ENCODE measurements around the gene RASAL2.

The RASAL2 gene

DNA sequence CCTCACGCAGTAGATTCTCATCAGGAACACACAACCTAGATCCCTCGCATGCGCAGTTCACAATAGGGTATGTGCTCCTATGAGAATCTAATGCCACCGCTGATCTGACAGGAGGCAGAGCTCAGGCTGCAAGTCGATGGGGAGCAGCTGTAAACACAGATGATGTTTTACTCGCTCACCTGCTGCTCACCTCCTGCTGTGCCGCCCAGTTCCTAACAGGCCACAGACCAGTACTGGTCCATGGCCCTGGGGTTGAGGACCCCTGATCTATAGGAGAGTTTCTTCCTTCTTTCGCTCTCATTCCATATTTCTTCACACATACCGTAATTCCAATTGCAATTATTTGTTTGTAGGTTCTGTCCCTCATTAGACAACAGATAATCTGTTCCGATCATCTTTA, 299.5 kb downstream of the RASAL2 start:
- no peak for DNase-seq (ENCODE audit: low read depth, low spot score)
- H3K4me3 ChIP-seq (ENCODE audit: low read length): no peak overlapping the region

- DNase-seq (ENCODE audit: low read depth, low spot score): no peak
These were observed 302.9 kb downstream of the RASAL2 start for GRCh38 chr1:178396789-178397188.

GRCh38 chr1:178397678-178398077, 303.8 kb downstream of the RASAL2 start:
- no peak for DNase-seq (ENCODE audit: low read depth, low spot score)
- no peak overlapping the region for H3K4me3 ChIP-seq (ENCODE audit: low read length)

More at GRCh38 chr1:178396789-178397188, 302.9 kb downstream of the RASAL2 start:
- no peak overlapping the region for H3K4me3 ChIP-seq (ENCODE audit: low read length)

GRCh38 chr1:178399177-178399728, 305.3 kb downstream of the RASAL2 start:
- DNase-seq (ENCODE audit: low read depth, low spot score): no peak
- H3K4me3 ChIP-seq (ENCODE audit: low read length): no peak overlapping the region

GRCh38 chr1:178405137-178405536, 311.2 kb downstream of the RASAL2 start:
- no peak for DNase-seq (ENCODE audit: low read depth, low spot score)

DNA sequence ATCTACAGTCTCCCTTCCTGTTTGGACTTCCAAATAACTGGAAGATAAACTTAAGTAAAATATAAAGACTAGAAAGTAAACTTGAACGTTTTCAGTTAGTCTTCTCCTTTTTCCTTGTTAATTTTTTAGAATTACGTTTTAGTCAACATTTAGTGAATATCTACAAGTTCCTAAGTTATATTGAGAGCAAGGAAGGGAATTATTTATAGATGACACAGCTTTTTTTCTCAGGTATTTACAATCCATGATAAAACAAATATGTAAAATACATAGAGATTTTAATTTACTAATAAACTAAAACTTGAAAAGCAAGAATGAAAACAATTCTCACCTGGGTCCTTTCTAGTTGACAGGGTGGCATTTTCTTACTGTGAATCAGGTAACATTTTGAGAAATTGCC, 313.3 kb downstream of the RASAL2 start:
- DNase-seq (ENCODE audit: low read depth, low spot score): no peak
- no peak overlapping the region for H3K4me3 ChIP-seq (ENCODE audit: low read length)

More at GRCh38 chr1:178405137-178405536, 311.2 kb downstream of the RASAL2 start:
- H3K4me3 ChIP-seq (ENCODE audit: low read length): no peak overlapping the region

DNA sequence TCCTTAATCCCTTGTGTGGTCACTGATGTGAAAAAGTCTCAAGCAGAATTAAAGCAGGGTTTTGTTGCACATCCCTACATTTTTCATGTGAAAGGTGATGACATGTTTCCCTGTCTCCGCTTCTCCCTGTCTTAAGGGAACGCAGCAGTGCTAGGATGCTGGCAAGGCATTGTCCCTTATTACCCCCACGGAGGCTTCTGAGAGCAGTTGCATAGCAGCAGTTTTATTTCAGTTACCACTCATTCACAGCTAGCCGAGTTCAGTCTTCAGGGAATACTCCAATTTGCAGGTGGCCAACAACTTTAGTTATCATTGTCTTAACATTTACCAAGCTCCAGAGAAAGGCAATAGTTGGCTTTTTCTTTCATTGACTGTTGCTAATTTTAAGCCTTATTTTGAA, 313.8 kb downstream of the RASAL2 start:
- DNase-seq (ENCODE audit: low read depth, low spot score): no peak
- H3K4me3 ChIP-seq (ENCODE audit: low read length): no peak overlapping the region

GRCh38 chr1:178408871-178409270, 315.0 kb downstream of the RASAL2 start:
- no peak for DNase-seq (ENCODE audit: low read depth, low spot score)

GRCh38 chr1:178409541-178409940, 315.6 kb downstream of the RASAL2 start:
- DNase-seq (ENCODE audit: low read depth, low spot score): no peak
- H3K4me3 ChIP-seq (ENCODE audit: low read length): no peak overlapping the region

More at GRCh38 chr1:178408871-178409270, 315.0 kb downstream of the RASAL2 start:
- H3K4me3 ChIP-seq (ENCODE audit: low read length): no peak overlapping the region

DNA sequence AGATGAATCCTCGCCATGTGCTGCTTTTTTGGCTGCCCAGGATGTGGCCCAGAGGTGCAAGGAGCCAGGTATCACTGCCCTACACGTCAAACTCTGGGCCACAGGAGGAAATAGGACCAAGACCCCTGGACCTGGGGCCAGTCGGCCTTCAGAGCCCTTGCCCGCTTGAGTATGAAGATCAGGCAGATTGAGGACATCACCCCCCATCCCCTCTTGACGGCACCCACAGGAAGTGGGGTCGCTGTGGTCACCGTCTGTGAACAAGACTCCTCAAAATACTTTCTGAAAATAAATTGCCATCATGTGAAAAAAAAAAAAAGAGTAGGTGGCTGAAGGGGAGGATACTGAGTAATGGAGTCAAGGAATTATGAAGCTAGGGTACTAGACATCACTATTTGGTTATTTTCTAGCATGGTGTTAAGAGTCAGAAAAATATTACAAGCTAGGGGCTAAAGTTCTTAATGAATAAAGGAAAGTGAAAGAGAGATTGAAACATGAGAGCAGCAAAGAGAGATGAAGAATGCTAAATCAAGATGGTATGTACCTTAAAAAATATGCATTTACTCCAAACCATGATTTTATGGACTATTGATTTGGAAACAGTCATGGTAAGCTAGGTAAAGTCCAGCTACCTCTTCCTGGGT, 318.0 kb downstream of the RASAL2 start:
- DNase-seq (ENCODE audit: low read depth, low spot score): no peak
- H3K4me3 ChIP-seq (ENCODE audit: low read length): no peak overlapping the region

DNA sequence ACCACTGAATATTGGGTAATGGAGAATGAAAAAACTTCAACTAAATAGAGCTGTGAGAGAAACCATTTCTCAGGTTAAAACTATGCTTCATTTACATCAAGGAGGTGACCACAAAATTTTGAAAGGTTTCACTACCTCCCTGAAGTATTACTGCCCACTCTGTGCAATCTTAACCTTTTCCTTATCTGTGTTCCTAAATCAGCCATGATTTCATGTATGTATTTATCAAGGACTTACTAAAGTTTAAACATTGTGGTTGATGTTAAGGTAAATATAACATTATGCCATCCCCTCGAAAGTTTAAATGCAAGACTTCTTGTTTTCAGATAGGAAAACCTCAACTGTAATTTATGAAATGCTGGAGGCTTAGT, 318.5 kb downstream of the RASAL2 start:
- no peak overlapping the region for H3K4me3 ChIP-seq (ENCODE audit: low read length)
- DNase-seq (ENCODE audit: low read depth, low spot score): no peak

DNA sequence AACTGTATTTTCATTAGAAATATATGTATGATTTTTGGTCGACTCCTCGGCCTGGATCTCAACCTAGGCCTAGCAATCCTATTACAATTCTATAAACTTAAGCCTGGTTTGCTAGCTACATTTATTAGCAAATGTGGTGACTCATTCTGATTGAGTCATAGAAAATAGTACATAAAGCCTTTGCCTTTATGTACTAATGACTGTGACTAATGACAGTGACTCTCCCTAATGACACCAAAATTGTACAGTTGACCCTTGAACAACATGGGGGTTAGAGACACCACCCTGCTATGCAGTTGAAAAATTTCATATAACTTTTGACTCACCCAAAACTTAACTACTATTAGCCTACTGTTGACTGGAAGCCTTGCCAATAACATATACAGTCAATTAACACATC, 324.0 kb downstream of the RASAL2 start:
- DNase-seq (ENCODE audit: low read depth, low spot score): no peak
- no peak overlapping the region for H3K4me3 ChIP-seq (ENCODE audit: low read length)

GRCh38 chr1:178418284-178418955, 324.5 kb downstream of the RASAL2 start:
- H3K4me3 ChIP-seq (ENCODE audit: low read length): no peak overlapping the region
- DNase-seq (ENCODE audit: low read depth, low spot score): no peak

- no peak overlapping the region for H3K4me3 ChIP-seq (ENCODE audit: low read length)
- DNase-seq (ENCODE audit: low read depth, low spot score): no peak
These were observed 340.5 kb downstream of the RASAL2 start for GRCh38 chr1:178434360-178434759.

DNA sequence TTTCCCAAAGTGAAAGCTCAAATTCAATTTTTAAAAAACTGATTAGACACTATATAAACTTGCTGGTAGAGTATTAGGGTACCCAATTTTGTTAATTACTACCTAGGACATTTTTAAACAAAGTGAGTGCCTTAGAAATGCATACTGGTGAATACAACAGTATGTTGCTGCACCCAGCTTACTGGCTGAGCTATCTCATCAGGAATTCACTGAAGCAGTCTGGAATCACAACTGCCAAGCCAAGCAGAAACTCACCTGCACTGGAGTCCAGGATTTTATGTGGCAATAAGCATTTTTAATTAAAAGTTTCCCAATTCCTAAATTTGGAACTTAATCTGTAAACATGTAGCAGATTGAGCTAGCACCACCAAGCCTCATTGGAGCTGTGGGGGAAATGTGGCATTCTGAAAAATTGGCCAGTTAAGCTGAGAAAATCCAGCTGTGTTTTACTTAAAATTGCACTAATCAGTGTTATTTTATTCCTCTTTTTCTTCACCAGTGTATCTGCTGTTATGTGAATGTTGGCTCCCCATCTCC, 341.1 kb downstream of the RASAL2 start:
- no peak for DNase-seq (ENCODE audit: low read depth, low spot score)
- no peak overlapping the region for H3K4me3 ChIP-seq (ENCODE audit: low read length)

DNA sequence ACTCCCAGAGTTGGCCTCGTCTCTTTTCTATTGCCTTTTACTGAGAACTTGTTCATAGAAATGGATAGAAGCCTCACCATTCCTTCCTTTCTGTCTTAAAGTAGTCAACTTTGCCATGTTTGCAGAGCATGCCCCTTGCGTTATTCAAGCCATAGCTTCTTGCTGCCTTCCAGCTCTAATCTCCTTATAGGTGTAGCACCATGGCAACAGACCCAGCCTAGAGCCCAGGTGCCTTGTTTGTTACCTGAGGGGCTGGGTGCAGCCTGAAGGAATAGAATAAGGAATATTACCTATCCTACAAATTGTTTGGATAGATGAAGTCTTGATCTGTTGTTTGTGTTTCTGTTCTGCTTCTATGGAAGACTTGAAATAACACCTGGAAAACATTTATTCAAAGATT, 343.0 kb downstream of the RASAL2 start:
- no peak for DNase-seq (ENCODE audit: low read depth, low spot score)
- no peak overlapping the region for H3K4me3 ChIP-seq (ENCODE audit: low read length)

GRCh38 chr1:178438432-178438831, 344.5 kb downstream of the RASAL2 start:
- no peak for DNase-seq (ENCODE audit: low read depth, low spot score)
- no peak overlapping the region for H3K4me3 ChIP-seq (ENCODE audit: low read length)

GRCh38 chr1:178442925-178443324, 349.0 kb downstream of the RASAL2 start:
- DNase-seq (ENCODE audit: low read depth, low spot score): no peak
- no peak overlapping the region for H3K4me3 ChIP-seq (ENCODE audit: low read length)

GRCh38 chr1:178450871-178451270, 357.0 kb downstream of the RASAL2 start:
- DNase-seq (ENCODE audit: low read depth, low spot score): no peak
- H3K4me3 ChIP-seq (ENCODE audit: low read length): no peak overlapping the region

GRCh38 chr1:178451529-178451928, 357.6 kb downstream of the RASAL2 start:
- H3K4me3 ChIP-seq (ENCODE audit: low read length): no peak overlapping the region
- no peak for DNase-seq (ENCODE audit: low read depth, low spot score)

Data from Jurkat, Clone E6-1 (cell line).